K562 (cell line): ENCODE measurements around the gene SCART1.

Experiments used
- COPS2 ChIP-seq: fragments of 450-650 bp; conservative IDR thresholded peaks from 2 replicates; pipeline ENCODE4 v1.6.1; 2016; ENCODE audit warnings: mild to moderate bottlenecking, moderate library complexity
- CTCF ChIP-seq, 3 experiments: IDR thresholded peaks in 2 of 3; conservative IDR thresholded peaks in 1 of 3; 2 replicates each; pipeline ENCODE4 v1.5.1; 2011 to 2012; ENCODE audit warnings: low read length in 3 of 3, mild to moderate bottlenecking in 3 of 3, control low read depth in 2 of 3, improper control_type of control experiment in 1 of 3, inconsistent platforms in 1 of 3, low read depth in 1 of 3, mixed read lengths in 1 of 3, moderate library complexity in 1 of 3; ENCODE audit not compliant: insufficient read depth in 2 of 3
- FOSL1 ChIP-seq: fragments of 200-800 bp; sonication (Bioruptor generic); conservative IDR thresholded peaks from 2 replicates; pipeline ENCODE4 v1.6.1; 2016; ENCODE audit warnings: missing genetic modification characterization, missing compliant biosample characterization
- JUN ChIP-seq, 2 experiments: sonication (generic) in 1 of 2; formaldehyde crosslinking in 1 of 2; IDR thresholded peaks; 2 replicates each; pipeline versions ENCODE4 v1.6.1 to v1.8.0; 2012 to 2022; ENCODE audit warnings: borderline replicate concordance in 2 of 2, mild to moderate bottlenecking in 2 of 2, improper control_type of control experiment in 1 of 2, low read depth in 1 of 2, low read length in 1 of 2, missing genetic modification reagents in 1 of 2
- NONO ChIP-seq, 2 experiments: fragments of 200-400 bp in 1 of 2; fragments of 450-650 bp in 1 of 2; formaldehyde crosslinking in 1 of 2; IDR thresholded peaks; 2 replicates each; pipeline ENCODE4 v1.6.1; 2017; ENCODE audit warnings: low read depth in 2 of 2, mild to moderate bottlenecking in 2 of 2, moderate library complexity in 2 of 2, low read length in 1 of 2
- PBX2 ChIP-seq, 2 experiments: IDR thresholded peaks in 1 of 2; conservative IDR thresholded peaks in 1 of 2; 2 replicates each; pipeline ENCODE4 v1.6.1; 2016; ENCODE audit warnings: low read depth in 2 of 2, mild to moderate bottlenecking in 1 of 2, missing compliant biosample characterization in 1 of 2, missing genetic modification characterization in 1 of 2, moderate library complexity in 1 of 2
- POLR2A ChIP-seq: fragments of 450-650 bp; conservative IDR thresholded peaks from 2 replicates; pipeline ENCODE4 v1.6.1; 2016
- SAFB2 ChIP-seq: fragments of 200-400 bp; formaldehyde crosslinking; IDR thresholded peaks from 2 replicates; pipeline ENCODE4 v1.6.1; 2018; ENCODE audit warnings: borderline replicate concordance, low read length, low read depth, moderate library complexity; ENCODE audit not compliant: severe bottlenecking
- SREBF2 ChIP-seq: sonication (generic); formaldehyde crosslinking; IDR thresholded peaks from 2 replicates; pipeline ENCODE4 v1.4.0; 2020; ENCODE audit warnings: mild to moderate bottlenecking, missing genetic modification reagents
- TEAD4 ChIP-seq, 2 experiments: sonication (generic) in 1 of 2; formaldehyde crosslinking in 1 of 2; IDR thresholded peaks; 2 replicates each; pipeline versions ENCODE4 v1.6.1 to v1.8.0; 2012 to 2022; ENCODE audit warnings: borderline replicate concordance in 1 of 2, inconsistent platforms in 1 of 2, low read length in 1 of 2, mild to moderate bottlenecking in 1 of 2, missing genetic modification reagents in 1 of 2
- ZBTB43 ChIP-seq: sonication (generic); formaldehyde crosslinking; IDR thresholded peaks from 2 replicates; pipeline ENCODE4 v1.8.0; 2023; ENCODE audit warnings: mild to moderate bottlenecking, missing genetic modification reagents
- ZNF449 ChIP-seq: fragments of 250-450 bp; sonication (Bioruptor Pico); IDR thresholded peaks from 2 replicates; pipeline ENCODE4 v1.8.0; 2022; ENCODE audit warnings: moderate library complexity, mild to moderate bottlenecking, inconsistent platforms
- ZNF707 ChIP-seq: fragments of 250-450 bp; sonication (Bioruptor Pico); conservative IDR thresholded peaks from 2 replicates; pipeline ENCODE4 v1.8.0; 2022; ENCODE audit warnings: inconsistent platforms, mild to moderate bottlenecking, moderate library complexity
- TF ChIP-seq, protein P1 (sequence below): sonication (generic); formaldehyde crosslinking; IDR thresholded peaks from 2 replicates; pipeline ENCODE4 v1.8.1; 2023; ENCODE audit warnings: mild to moderate bottlenecking, missing genetic modification reagents

GRCh38 chr10:133405844-133406527 lies 47.8 kb upstream of the SCART1 start:
- TF ChIP-seq, protein P1, sequence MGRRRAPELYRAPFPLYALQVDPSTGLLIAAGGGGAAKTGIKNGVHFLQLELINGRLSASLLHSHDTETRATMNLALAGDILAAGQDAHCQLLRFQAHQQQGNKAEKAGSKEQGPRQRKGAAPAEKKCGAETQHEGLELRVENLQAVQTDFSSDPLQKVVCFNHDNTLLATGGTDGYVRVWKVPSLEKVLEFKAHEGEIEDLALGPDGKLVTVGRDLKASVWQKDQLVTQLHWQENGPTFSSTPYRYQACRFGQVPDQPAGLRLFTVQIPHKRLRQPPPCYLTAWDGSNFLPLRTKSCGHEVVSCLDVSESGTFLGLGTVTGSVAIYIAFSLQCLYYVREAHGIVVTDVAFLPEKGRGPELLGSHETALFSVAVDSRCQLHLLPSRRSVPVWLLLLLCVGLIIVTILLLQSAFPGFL, result no peak
- no peak for TF ChIP-seq ZBTB43 (CRISPR knock-in tag)
- TF ChIP-seq POLR2A, result no peak
- TF ChIP-seq FOSL1 (tag), result no peak
- TF ChIP-seq COPS2, result no peak
- TF ChIP-seq SAFB2, result no peak
- TF ChIP-seq SREBF2 (CRISPR knock-in tag), result no peak
- TF ChIP-seq NONO (IDR thresholded peaks at IDR 0.05; ENCODE audit: low read depth in 2 of 2, low read length in 1 of 2), result no peak
- TF ChIP-seq ZNF449, result no peak
- no peak for TF ChIP-seq PBX2 (CRISPR knock-in tag; IDR thresholded peaks at IDR 0.05; ENCODE audit: low read depth)
- TF ChIP-seq PBX2 (tag; conservative IDR thresholded peaks at IDR 0.05; ENCODE audit: low read depth), result no peak
- no peak for TF ChIP-seq ZNF707 (CRISPR knock-in tag)
- TF ChIP-seq TEAD4 (IDR thresholded peaks at IDR 0.05; ENCODE audit: low read length), result no peak
- TF ChIP-seq TEAD4 (CRISPR knock-in tag; IDR thresholded peaks at IDR 0.05; ENCODE audit: borderline replicate concordance), result no peak
- TF ChIP-seq JUN (IDR thresholded peaks at IDR 0.05; ENCODE audit: borderline replicate concordance, low read depth, low read length), result no peak
- no peak for TF ChIP-seq JUN (CRISPR knock-in tag; IDR thresholded peaks at IDR 0.05; ENCODE audit: borderline replicate concordance)
- TF ChIP-seq CTCF (IDR thresholded peaks at IDR 0.05 in 2 of 3, conservative IDR thresholded peaks at IDR 0.05 in 1 of 3; ENCODE audit: insufficient read depth in 2 of 3, low read depth in 1 of 3, low read length in 3 of 3), result no peak
